ENCODE data around the gene IGF2BP3.

GRCh38 chr7:23445326-23445725 is 25.0 kb downstream of the IGF2BP3 start:
- TF ChIP-seq, protein P1, sequence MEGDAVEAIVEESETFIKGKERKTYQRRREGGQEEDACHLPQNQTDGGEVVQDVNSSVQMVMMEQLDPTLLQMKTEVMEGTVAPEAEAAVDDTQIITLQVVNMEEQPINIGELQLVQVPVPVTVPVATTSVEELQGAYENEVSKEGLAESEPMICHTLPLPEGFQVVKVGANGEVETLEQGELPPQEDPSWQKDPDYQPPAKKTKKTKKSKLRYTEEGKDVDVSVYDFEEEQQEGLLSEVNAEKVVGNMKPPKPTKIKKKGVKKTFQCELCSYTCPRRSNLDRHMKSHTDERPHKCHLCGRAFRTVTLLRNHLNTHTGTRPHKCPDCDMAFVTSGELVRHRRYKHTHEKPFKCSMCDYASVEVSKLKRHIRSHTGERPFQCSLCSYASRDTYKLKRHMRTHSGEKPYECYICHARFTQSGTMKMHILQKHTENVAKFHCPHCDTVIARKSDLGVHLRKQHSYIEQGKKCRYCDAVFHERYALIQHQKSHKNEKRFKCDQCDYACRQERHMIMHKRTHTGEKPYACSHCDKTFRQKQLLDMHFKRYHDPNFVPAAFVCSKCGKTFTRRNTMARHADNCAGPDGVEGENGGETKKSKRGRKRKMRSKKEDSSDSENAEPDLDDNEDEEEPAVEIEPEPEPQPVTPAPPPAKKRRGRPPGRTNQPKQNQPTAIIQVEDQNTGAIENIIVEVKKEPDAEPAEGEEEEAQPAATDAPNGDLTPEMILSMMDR (IDR thresholded peaks at IDR 0.05) = no peak
- TF ChIP-seq POLR2A (IDR thresholded peaks at IDR 0.05) = no peak
